Progenitor cell of endocrine pancreas (in vitro differentiated cells): ENCODE measurements around the gene MRPS23. TPM values are rescaled to one million over a fixed set of nuclear protein-coding genes. Genes with fewer than 3 reads are reported as not detected.

Experiments
- DNase-seq: peaks from one replicate; pipeline ENCODE4 v3.0.0; 2021; ENCODE audit warnings: low spot score; ENCODE audit not compliant: unreplicated experiment
- H3K27ac Mint-ChIP-seq: 2 replicates; pipeline ENCODE4 v1.8.0; 2021; ENCODE audit warnings: mild to moderate bottlenecking, moderate library complexity, mixed read lengths
- H3K27me3 Mint-ChIP-seq: 2 replicates; pipeline ENCODE4 v1.8.0; 2021; ENCODE audit warnings: mixed read lengths
- H3K36me3 Mint-ChIP-seq: 2 replicates; pipeline ENCODE4 v1.8.0; 2022; ENCODE audit warnings: mixed read lengths; ENCODE audit not compliant: insufficient read depth
- H3K4me1 Mint-ChIP-seq: 2 replicates; pipeline ENCODE4 v1.8.0; 2021; ENCODE audit warnings: low read depth, mixed read lengths
- H3K4me3 Mint-ChIP-seq: 2 replicates; pipeline ENCODE4 v1.8.0; 2021; ENCODE audit warnings: low read depth, mild to moderate bottlenecking, moderate library complexity, mixed read lengths
- H3K9me3 Mint-ChIP-seq: 2 replicates; pipeline ENCODE4 v1.8.0; 2021; ENCODE audit warnings: low read depth, mixed read lengths
- total RNA-seq: library from RNA; stranded (reverse); gene quantifications from 2 replicates; pipeline ENCODE4 v1.2.1, GENCODE V29; 2021
- TF ChIP-seq, protein P1 (sequence below): fragments of 200-600 bp; sonication (generic); IDR thresholded peaks from one replicate; pipeline ENCODE4 v1.5.0; 2021; ENCODE audit warnings: antibody characterized with exemption, mild to moderate bottlenecking; ENCODE audit not compliant: unreplicated experiment

Gene MRPS23
- total RNA-seq, 1 donor from 2014 or later = 34.6 TPM

DNA sequence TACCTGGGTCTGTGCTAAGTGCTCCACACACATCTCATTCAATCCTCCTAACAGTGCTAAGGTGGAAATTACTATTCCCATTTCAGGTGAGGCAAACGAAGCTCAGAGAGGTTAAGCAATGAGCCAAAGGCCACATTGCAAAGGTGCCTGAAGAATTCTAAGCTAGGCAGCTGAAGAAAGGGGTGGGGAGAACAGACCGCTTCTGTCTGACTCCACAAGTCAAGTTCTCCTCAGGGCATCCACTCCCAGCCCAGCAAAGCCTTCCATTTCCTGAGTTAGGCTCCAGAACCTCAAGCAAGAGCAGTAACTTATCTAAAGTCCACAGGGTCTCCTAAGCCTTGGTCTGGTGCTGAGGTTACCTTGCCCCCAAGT, 27.0 kb upstream of the MRPS23 start:
- H3K9me3 Mint-ChIP-seq = no peaks in the 10 kb centered on the region
- no peak overlapping the region for H3K4me3 Mint-ChIP-seq
- peaks cover 32% of the 10 kb centered on the region for H3K4me1 Mint-ChIP-seq
- H3K36me3 Mint-ChIP-seq = peaks cover 14% of the 10 kb centered on the region
- TF ChIP-seq, protein P1, sequence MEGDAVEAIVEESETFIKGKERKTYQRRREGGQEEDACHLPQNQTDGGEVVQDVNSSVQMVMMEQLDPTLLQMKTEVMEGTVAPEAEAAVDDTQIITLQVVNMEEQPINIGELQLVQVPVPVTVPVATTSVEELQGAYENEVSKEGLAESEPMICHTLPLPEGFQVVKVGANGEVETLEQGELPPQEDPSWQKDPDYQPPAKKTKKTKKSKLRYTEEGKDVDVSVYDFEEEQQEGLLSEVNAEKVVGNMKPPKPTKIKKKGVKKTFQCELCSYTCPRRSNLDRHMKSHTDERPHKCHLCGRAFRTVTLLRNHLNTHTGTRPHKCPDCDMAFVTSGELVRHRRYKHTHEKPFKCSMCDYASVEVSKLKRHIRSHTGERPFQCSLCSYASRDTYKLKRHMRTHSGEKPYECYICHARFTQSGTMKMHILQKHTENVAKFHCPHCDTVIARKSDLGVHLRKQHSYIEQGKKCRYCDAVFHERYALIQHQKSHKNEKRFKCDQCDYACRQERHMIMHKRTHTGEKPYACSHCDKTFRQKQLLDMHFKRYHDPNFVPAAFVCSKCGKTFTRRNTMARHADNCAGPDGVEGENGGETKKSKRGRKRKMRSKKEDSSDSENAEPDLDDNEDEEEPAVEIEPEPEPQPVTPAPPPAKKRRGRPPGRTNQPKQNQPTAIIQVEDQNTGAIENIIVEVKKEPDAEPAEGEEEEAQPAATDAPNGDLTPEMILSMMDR = no peak
- DNase-seq = no peak
- H3K27me3 Mint-ChIP-seq = peaks cover 4% of the 10 kb centered on the region
- H3K27ac Mint-ChIP-seq = no peak overlapping the region

DNA sequence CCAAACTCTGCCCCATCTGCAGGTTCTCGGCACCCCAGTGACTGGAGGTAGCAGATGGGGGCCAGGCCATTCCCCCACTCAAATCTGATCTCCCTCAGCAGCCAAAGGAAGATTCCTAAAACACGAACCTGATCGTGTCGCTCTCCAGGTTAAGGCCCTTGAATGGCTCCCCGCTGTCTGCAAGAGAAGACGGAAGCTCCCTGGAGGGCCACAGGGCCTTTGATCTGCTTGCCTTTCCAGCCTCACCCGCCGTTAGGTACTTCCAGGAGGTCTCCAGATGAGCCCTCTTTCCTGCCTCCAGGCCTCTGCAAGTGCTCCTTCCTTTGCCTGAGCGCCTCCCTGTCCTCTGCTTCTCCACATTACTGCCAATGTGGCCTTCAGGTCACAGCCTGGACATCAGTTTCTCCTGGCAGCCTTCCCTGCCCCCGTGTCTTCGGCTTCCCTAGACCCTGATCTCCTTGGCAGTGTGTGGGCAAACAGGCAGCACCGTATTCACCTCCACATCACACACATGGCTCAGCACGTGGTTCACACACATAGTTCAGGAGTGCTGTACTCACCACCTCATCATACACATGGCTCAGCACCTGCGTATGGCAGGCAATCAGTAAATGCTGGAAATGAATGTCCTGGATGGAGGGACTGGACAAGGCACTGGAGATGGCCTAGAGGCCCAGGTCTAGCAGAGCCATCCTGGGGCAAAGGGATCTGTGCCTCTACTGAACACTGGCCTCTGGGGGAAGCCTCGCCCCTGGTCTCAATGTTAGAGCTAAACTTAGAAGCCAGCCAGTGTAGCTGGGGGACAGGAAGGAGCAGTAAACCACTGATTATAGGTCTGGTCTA, 26.4 kb upstream of the MRPS23 start:
- peaks cover 4% of the 10 kb centered on the region for H3K27me3 Mint-ChIP-seq
- H3K9me3 Mint-ChIP-seq = no peaks in the 10 kb centered on the region
- no peak for DNase-seq
- TF ChIP-seq, protein P1 = no peak
- H3K4me3 Mint-ChIP-seq = no peak overlapping the region
- peaks cover 32% of the 10 kb centered on the region for H3K4me1 Mint-ChIP-seq
- peaks cover 14% of the 10 kb centered on the region for H3K36me3 Mint-ChIP-seq
- H3K27ac Mint-ChIP-seq = peak overlapping the region; percentile 87

DNA sequence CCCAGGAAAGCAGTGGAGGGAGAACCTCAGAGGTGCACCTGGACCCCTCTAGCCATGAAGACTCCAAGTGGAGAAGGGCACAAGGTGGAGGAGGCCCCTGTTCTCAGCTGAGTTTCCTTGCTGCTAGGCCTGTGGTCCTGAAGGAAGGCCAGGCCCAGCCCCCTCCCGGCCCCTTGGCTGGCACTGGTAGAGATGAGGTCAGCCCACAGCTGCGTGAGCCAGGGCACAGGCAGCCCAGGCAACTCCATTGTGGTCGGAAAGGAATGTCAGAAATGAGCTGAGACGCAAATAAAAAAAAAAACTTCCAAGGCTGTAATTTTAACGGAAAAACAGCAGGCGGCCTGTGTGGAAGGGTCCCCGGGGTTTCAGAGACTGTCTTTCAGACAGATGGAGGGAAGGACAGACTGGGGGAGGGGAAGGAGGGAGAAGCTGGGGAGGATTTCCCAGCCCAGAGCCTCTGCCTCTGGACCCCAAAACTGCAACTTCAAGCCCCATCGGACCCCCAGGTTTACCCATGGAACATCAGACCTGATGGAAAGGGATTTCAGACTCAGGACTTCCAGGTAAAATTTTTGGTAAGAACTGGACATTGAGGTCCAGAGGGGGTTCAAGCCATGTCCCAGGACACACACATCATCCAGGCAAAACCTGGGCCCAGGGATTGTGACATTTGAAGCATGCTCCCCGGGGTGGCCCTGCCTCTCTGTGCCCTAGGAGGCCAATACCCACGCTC, 25.6 kb upstream of the MRPS23 start:
- H3K27ac Mint-ChIP-seq = peak overlapping the region; percentile 41
- no peaks in the 10 kb centered on the region for H3K9me3 Mint-ChIP-seq
- peaks cover 14% of the 10 kb centered on the region for H3K36me3 Mint-ChIP-seq
- DNase-seq = peak; percentile 59
- no peak overlapping the region for H3K4me3 Mint-ChIP-seq
- H3K4me1 Mint-ChIP-seq = peaks cover 30% of the 10 kb centered on the region
- peaks cover 4% of the 10 kb centered on the region for H3K27me3 Mint-ChIP-seq
- TF ChIP-seq, protein P1 = peak; percentile 63

DNA sequence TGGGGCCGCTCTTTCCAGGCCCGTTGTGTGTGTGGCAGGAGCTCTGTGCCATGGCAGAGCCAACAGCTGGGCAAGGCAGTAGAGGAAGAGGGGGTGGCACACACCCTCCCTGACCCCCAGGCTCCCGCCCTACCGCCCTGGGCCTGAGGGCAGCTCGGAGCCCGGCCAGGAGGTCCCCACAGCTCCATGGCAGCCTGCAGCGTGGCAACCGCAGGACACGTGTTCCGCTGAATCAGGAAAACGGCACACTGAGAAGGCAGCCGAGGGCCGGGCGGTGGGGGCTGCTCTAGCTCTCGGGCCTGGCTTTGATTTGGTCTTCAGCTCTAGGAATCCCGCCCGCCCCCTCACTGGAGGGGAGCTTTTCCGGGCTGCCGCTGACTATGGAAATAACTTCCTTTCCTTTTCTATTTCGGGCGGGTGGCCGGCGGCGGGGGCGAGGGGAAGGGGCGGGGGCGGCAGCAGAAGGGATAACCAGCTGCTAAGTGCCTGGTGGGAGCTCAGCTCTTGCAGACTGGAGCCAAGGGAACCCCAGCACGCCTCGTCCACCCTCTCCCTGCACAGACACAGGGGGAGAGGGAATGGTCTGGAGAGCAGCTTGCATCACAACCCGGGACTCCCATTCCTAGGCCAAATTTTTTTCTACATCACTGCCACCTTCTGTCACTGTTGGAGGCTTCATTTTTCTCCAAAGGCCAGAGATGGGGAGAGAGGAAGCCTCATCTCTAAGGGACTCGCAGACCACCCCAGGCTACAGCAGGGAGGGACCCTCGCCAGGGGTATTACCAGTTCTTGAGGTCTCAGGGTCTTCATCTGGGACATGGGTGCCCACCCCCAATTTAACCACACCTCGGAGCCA, 24.8 kb upstream of the MRPS23 start:
- no peak for DNase-seq
- peaks cover 19% of the 10 kb centered on the region for H3K36me3 Mint-ChIP-seq
- TF ChIP-seq, protein P1 = no peak
- H3K27ac Mint-ChIP-seq = peak overlapping the region; percentile 41
- H3K4me3 Mint-ChIP-seq = no peak overlapping the region
- no peaks in the 10 kb centered on the region for H3K9me3 Mint-ChIP-seq
- peaks cover 23% of the 10 kb centered on the region for H3K4me1 Mint-ChIP-seq
- H3K27me3 Mint-ChIP-seq = peaks cover 4% of the 10 kb centered on the region

DNA sequence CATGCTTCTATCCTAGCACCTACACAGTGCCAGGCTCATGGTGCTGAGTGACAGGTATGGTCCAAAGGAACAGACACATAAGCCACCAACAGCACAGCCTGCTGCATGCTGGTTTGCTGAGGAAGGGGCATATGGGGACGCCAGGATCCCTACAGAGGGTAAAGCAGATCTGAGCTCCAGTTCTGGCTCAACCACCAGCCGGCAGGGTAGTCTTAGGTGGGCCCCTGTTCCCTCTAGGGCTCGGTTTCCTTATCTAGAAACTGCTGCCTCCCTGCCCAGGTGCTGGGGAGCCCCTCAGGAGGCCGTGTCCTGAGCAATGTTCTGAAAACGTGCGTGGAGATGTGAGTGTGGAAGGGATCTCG, 24.2 kb upstream of the MRPS23 start:
- no peaks in the 10 kb centered on the region for H3K9me3 Mint-ChIP-seq
- no peak overlapping the region for H3K4me3 Mint-ChIP-seq
- H3K4me1 Mint-ChIP-seq = peaks cover 17% of the 10 kb centered on the region
- H3K27me3 Mint-ChIP-seq = peaks cover 4% of the 10 kb centered on the region
- TF ChIP-seq, protein P1 = no peak
- peaks cover 19% of the 10 kb centered on the region for H3K36me3 Mint-ChIP-seq
- no peak for DNase-seq
- peak overlapping the region; percentile 83 for H3K27ac Mint-ChIP-seq
